Measurements from ENCODE around the gene MYO7A.
A peak's percentile ranks its signal among the peaks of the same experiment; 100 is the strongest.

The MYO7A gene

GRCh38 chr11:77129069-77129841 is 1.2 kb downstream of the MYO7A start:
- DNase-seq: no peak

GRCh38 chr11:77129842-77130756 is 2.1 kb downstream of the MYO7A start:
- DNase-seq: no peak

GRCh38 chr11:77130763-77131513 is 2.9 kb downstream of the MYO7A start:
- no peak for DNase-seq

- no peak for DNase-seq
Observed at GRCh38 chr11:77131560-77131959, 3.5 kb downstream of the MYO7A start.

- DNase-seq: no peak
Observed at GRCh38 chr11:77135069-77135468, 7.0 kb downstream of the MYO7A start.

GRCh38 chr11:77136074-77136473 is 8.0 kb downstream of the MYO7A start:
- DNase-seq: peak; percentile 65

- no peak for DNase-seq
Observed at GRCh38 chr11:77136784-77137420, 8.9 kb downstream of the MYO7A start.

- no peak for DNase-seq
Observed at GRCh38 chr11:77137421-77137820, 9.4 kb downstream of the MYO7A start.

- DNase-seq: no peak
Observed at GRCh38 chr11:77138106-77138649, 10.1 kb downstream of the MYO7A start.

GRCh38 chr11:77139201-77139600 is 11.2 kb downstream of the MYO7A start:
- no peak for DNase-seq

GRCh38 chr11:77140231-77140851 is 12.3 kb downstream of the MYO7A start:
- peak; percentile 38 for DNase-seq

GRCh38 chr11:77141034-77141433 is 13.0 kb downstream of the MYO7A start:
- DNase-seq: peak; percentile 47

- DNase-seq: no peak
Observed at GRCh38 chr11:77141475-77141874, 13.4 kb downstream of the MYO7A start.

GRCh38 chr11:77142091-77142975 is 14.3 kb downstream of the MYO7A start:
- no peak for DNase-seq

- no peak for DNase-seq
Observed at GRCh38 chr11:77143405-77144020, 15.5 kb downstream of the MYO7A start.

- no peak for DNase-seq
Observed at GRCh38 chr11:77144196-77144856, 16.3 kb downstream of the MYO7A start.

GRCh38 chr11:77144857-77145428 is 16.9 kb downstream of the MYO7A start:
- DNase-seq: no peak

GRCh38 chr11:77146261-77147035 is 18.4 kb downstream of the MYO7A start:
- DNase-seq: no peak

GRCh38 chr11:77147036-77147315 is 18.9 kb downstream of the MYO7A start:
- DNase-seq: no peak
